Karpas-422 (cell line): ENCODE measurements around the gene NDUFB3. TPM values are rescaled to one million over a fixed set of nuclear protein-coding genes. Genes with fewer than 3 reads are reported as not detected.
"Not testable (repeated sequence)": the region's sequence is repeated elsewhere in the genome, so short reads cannot be mapped to it uniquely, and the experiment has no call there.

Experiments
- DNase-seq: peaks from one replicate; pipeline ENCODE4 v3.0.0-alpha.2; 2015
- H2AFZ ChIP-seq: fragments of 200-600 bp; sonication (generic); 2 replicates; pipeline ENCODE4 v1.6.1; 2014; ENCODE audit warnings: antibody characterized with exemption, low read length, mixed read lengths
- H3K27ac ChIP-seq: fragments of 200-600 bp; sonication (generic); 2 replicates; pipeline ENCODE4 v1.5.1; 2014; ENCODE audit warnings: mild to moderate bottlenecking, low read length, moderate library complexity
- H3K27me3 ChIP-seq: fragments of 200-600 bp; sonication (generic); 2 replicates; pipeline ENCODE4 v1.6.1; 2014; ENCODE audit warnings: low read length, mixed read lengths
- H3K36me3 ChIP-seq: fragments of 200-600 bp; sonication (generic); 2 replicates; pipeline ENCODE4 v1.6.1; 2014; ENCODE audit warnings: low read length, mixed read lengths; ENCODE audit not compliant: insufficient read depth
- H3K4me1 ChIP-seq: fragments of 200-600 bp; sonication (generic); 2 replicates; pipeline ENCODE4 v1.6.1; 2014; ENCODE audit warnings: mild to moderate bottlenecking, low read length, mixed read lengths
- H3K4me2 ChIP-seq: fragments of 200-600 bp; sonication (generic); 2 replicates; pipeline ENCODE4 v1.6.1; 2014; ENCODE audit warnings: low read length, low read depth, mild to moderate bottlenecking; ENCODE audit not compliant: poor library complexity, severe bottlenecking
- H3K4me3 ChIP-seq: fragments of 200-600 bp; sonication (generic); 2 replicates; pipeline ENCODE4 v1.5.1; 2014; ENCODE audit warnings: mild to moderate bottlenecking, antibody characterized with exemption, low read length, mixed read lengths
- H3K79me2 ChIP-seq: fragments of 200-600 bp; sonication (generic); 2 replicates; pipeline ENCODE4 v1.6.1; 2014; ENCODE audit warnings: mild to moderate bottlenecking, low read length, mixed read lengths
- H3K9ac ChIP-seq: fragments of 200-600 bp; sonication (generic); 2 replicates; pipeline ENCODE4 v1.6.0; 2014; ENCODE audit warnings: low read length
- H3K9me2 ChIP-seq: fragments of 200-600 bp; sonication (generic), shearing (Covaris generic); replicated peaks from 2 replicates; pipeline ENCODE4 v1.6.0; 2014; ENCODE audit warnings: mild to moderate bottlenecking, low read length, moderate library complexity; ENCODE audit not compliant: insufficient read depth
- H3K9me3 ChIP-seq: fragments of 300-700, 200-600 bp; sonication (generic); 2 replicates; pipeline ENCODE4 v1.6.1; 2014; ENCODE audit warnings: low read length, mixed read lengths
- H4K20me1 ChIP-seq: fragments of 200-600 bp; sonication (generic); 2 replicates; pipeline ENCODE4 v1.6.1; 2014; ENCODE audit warnings: mild to moderate bottlenecking, antibody characterized with exemption, low read length, low read depth; ENCODE audit not compliant: insufficient read depth
- total RNA-seq: library from RNA; depleted of rRNA; stranded (reverse); fragments of >200 nt; shearing (Covaris generic); gene quantifications from 2 replicates; pipeline ENCODE4 v1.2.3, GENCODE V29; 2014; ENCODE audit warnings: low replicate concordance; rRNA removed

NDUFB3 gene
- total RNA-seq, result 102 and 136 TPM in 2 replicates

- Histone ChIP-seq H3K4me1 (peaks cover 74% of the 10 kb centered on the region), H3K79me2 (peaks cover 90% of the 10 kb centered on the region), H2AFZ (peak within 1 kb of the TSS; percentile 92; the same call in 1 of the 2 replicates), H4K20me1 (no peaks in the 10 kb centered on the region), H3K9me2 (no peaks in the 10 kb centered on the region), H3K36me3 (no peaks in the 10 kb centered on the region; the same call in 1 of the 2 replicates), H3K4me2 (peak within 1 kb of the TSS; percentile 85), H3K9ac (peak within 1 kb of the TSS; percentile 81), H3K27ac (peak within 1 kb of the TSS; percentile 80), H3K4me3 (peak within 1 kb of the TSS; percentile 80), H3K9me3 (no peaks in the 10 kb centered on the region), H3K27me3 (no peaks in the 10 kb centered on the region)
- peak; percentile 98 for DNase-seq
Observed at GRCh38 chr2:201071479-201072200, at the start of gene NDUFB3, which contains the start of gene HYCC2. Gene NDUFB3, plus strand, starts transcription at chr2:201072001. Its CDS starts 6,882 bp downstream, at chr2:201078883. Gene HYCC2, minus strand, starts transcription at chr2:201071671. Its CDS starts 47,662 bp downstream, at chr2:201024009.

GRCh38 chr2:201024518-201024917, 47.3 kb upstream of the NDUFB3 start:
- DNase-seq, result no peak
- H3K9me3 ChIP-seq, result no peaks in the 10 kb centered on the region
- no peaks in the 10 kb centered on the region for H3K9me2 ChIP-seq
- H4K20me1 ChIP-seq, result no peaks in the 10 kb centered on the region
- no peak overlapping the region for H3K9ac ChIP-seq
- H3K27ac ChIP-seq, result no peak overlapping the region
- peaks cover 16% of the 10 kb centered on the region; the same call in 1 of the 2 replicates for H3K36me3 ChIP-seq
- H3K79me2 ChIP-seq, result peaks cover 50% of the 10 kb centered on the region
- no peak overlapping the region for H3K4me3 ChIP-seq
- no peaks in the 10 kb centered on the region for H3K4me1 ChIP-seq
- no peak overlapping the region for H2AFZ ChIP-seq
- no peak overlapping the region for H3K4me2 ChIP-seq
- no peaks in the 10 kb centered on the region for H3K27me3 ChIP-seq

- not testable (repeated sequence) for H2AFZ ChIP-seq, H3K27me3 ChIP-seq, H4K20me1 ChIP-seq, H3K4me1 ChIP-seq, H3K4me2 ChIP-seq, H3K4me3 ChIP-seq, H3K9ac ChIP-seq, H3K9me3 ChIP-seq, DNase-seq, H3K9me2 ChIP-seq, H3K27ac ChIP-seq
- Histone ChIP-seq H3K79me2 (peaks cover 42% of the 10 kb centered on the region), H3K36me3 (peaks cover 12% of the 10 kb centered on the region)
Observed at GRCh38 chr2:201034355-201034754, 37.4 kb upstream of the NDUFB3 start.

GRCh38 chr2:201038361-201038760, 33.4 kb upstream of the NDUFB3 start:
- not testable (repeated sequence) for H3K4me2 ChIP-seq

GRCh38 chr2:201038855-201039254, 32.9 kb upstream of the NDUFB3 start:
- Histone ChIP-seq H3K4me1 (no peaks in the 10 kb centered on the region), H3K79me2 (peaks cover 35% of the 10 kb centered on the region), H2AFZ (no peak overlapping the region), H3K9ac (no peak overlapping the region), H3K27ac (no peak overlapping the region), H3K36me3 (peaks cover 15% of the 10 kb centered on the region), H3K27me3 (no peaks in the 10 kb centered on the region), H4K20me1 (no peaks in the 10 kb centered on the region), H3K9me3 (no peaks in the 10 kb centered on the region), H3K4me3 (no peak overlapping the region), H3K4me2 (no peak overlapping the region), H3K9me2 (no peaks in the 10 kb centered on the region)
- no peak for DNase-seq

More at GRCh38 chr2:201038361-201038760, 33.4 kb upstream of the NDUFB3 start:
- peaks cover 12% of the 10 kb centered on the region for H3K36me3 ChIP-seq
- DNase-seq, H3K9me3 ChIP-seq, H4K20me1 ChIP-seq, H2AFZ ChIP-seq, H3K27ac ChIP-seq, H3K4me1 ChIP-seq, H3K4me3 ChIP-seq, H3K9me2 ChIP-seq, H3K9ac ChIP-seq, H3K27me3 ChIP-seq: not testable (repeated sequence)
- peaks cover 36% of the 10 kb centered on the region for H3K79me2 ChIP-seq

GRCh38 chr2:201040867-201041628, 30.8 kb upstream of the NDUFB3 start:
- no peak overlapping the region for H3K27ac ChIP-seq
- H3K9me2 ChIP-seq, result no peaks in the 10 kb centered on the region
- H3K79me2 ChIP-seq, result peaks cover 56% of the 10 kb centered on the region
- no peaks in the 10 kb centered on the region for H3K4me1 ChIP-seq
- no peak overlapping the region for H3K9ac ChIP-seq
- no peak overlapping the region for H2AFZ ChIP-seq
- no peak overlapping the region for H3K4me2 ChIP-seq
- H3K9me3 ChIP-seq, result no peaks in the 10 kb centered on the region
- DNase-seq, result no peak
- H3K4me3 ChIP-seq, result no peak overlapping the region
- H3K27me3 ChIP-seq, result no peaks in the 10 kb centered on the region
- H3K36me3 ChIP-seq, result peaks cover 33% of the 10 kb centered on the region
- H4K20me1 ChIP-seq, result no peaks in the 10 kb centered on the region

- H3K4me2 ChIP-seq, H3K4me1 ChIP-seq, H3K27me3 ChIP-seq, DNase-seq, H3K9me3 ChIP-seq, H3K9me2 ChIP-seq, H4K20me1 ChIP-seq, H2AFZ ChIP-seq, H3K27ac ChIP-seq, H3K9ac ChIP-seq, H3K4me3 ChIP-seq: not testable (repeated sequence)
- Histone ChIP-seq H3K36me3 (peaks cover 34% of the 10 kb centered on the region), H3K79me2 (peaks cover 70% of the 10 kb centered on the region)
Observed at GRCh38 chr2:201042451-201042850, 29.4 kb upstream of the NDUFB3 start.

GRCh38 chr2:201043050-201043449, 28.8 kb upstream of the NDUFB3 start:
- H3K4me1 ChIP-seq, H3K27ac ChIP-seq, H3K4me2 ChIP-seq, H3K9ac ChIP-seq, H3K9me2 ChIP-seq, H3K27me3 ChIP-seq, H2AFZ ChIP-seq, H3K9me3 ChIP-seq, DNase-seq, H3K4me3 ChIP-seq, H4K20me1 ChIP-seq: not testable (repeated sequence)
- peaks cover 39% of the 10 kb centered on the region for H3K36me3 ChIP-seq
- peaks cover 76% of the 10 kb centered on the region for H3K79me2 ChIP-seq
